HK-2 (cell line): ENCODE measurements around the gene ZSWIM6.

Experiments used
- DNase-seq: peaks from one replicate; pipeline ENCODE4 v3.0.0-alpha.2; 2018; ENCODE audit not compliant: unreplicated experiment

ZSWIM6 gene

GRCh38 chr5:61332851-61333320, 828 bp downstream of the ZSWIM6 start:
- peak; percentile 66 for DNase-seq

DNA sequence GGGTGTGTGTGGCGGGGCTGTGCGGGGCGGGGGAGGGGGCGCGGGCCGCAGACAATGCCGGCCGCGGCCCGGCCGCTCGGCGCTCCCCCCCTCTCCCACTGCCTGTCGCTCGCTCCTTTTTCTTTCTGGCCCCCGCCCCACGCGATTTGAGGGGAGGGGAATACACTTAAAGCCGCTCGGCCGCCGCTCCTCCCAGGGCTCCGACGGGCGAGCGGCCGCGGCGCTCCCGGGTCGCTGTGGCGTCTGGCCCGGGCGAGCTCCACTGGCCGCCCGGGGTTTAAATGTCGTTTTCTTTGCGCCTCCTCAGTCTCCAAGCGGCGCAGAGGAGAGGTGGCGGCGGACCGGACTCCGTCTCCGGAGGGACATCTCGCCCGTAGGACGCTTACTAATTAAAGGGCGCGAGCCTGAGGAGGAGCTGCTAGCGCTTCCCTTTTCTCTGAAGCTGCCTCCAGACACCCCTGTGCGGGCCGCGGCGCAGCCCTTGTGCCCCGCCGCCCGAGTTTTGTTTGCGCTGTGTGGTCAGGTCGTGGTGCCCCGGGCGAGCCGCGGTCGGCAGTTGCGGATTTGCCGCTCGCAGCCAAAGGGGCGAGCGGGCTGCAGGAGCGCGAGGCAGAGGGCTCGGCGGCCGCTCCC, 1.4 kb downstream of the ZSWIM6 start:
- DNase-seq = peak; percentile 27

GRCh38 chr5:61333954-61334867, 2.2 kb downstream of the ZSWIM6 start:
- no peak for DNase-seq

DNA sequence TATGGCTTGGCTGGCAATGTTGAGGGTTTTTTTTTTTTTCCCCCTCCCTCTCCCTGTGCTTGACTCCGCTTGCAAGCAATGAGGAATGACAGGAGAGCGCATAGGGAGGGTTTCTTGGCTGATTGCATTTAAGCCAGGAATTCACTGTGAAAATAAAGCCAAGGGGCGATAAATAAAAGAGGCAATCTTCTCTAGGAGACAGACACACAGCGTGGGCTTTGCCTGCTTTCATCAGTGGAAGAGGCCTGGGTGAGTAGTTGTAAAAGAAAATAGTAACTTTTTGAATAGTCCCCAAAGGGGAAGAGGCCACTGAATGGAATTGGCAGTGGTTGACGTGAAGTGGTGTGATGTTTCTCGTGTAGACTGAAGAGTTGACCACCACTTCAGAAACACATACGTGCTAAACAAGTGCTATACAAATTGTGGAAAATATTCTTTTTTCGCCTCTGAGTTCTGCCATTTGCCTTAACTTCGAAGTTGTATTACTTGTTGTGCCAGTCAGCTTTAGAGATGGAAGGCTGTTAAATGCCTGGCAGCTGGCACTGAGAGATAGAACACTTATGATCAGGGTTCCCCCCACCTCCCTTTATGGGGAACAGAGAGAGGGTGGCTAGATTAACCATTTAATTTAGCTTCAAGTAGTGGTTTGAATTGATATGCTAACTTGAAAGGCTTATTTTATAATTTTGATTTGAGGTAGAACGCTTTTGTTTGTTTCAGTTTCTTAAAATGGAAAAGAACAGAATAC, 3.0 kb downstream of the ZSWIM6 start:
- DNase-seq = no peak

GRCh38 chr5:61339764-61340163, 7.7 kb downstream of the ZSWIM6 start:
- DNase-seq = no peak

DNA sequence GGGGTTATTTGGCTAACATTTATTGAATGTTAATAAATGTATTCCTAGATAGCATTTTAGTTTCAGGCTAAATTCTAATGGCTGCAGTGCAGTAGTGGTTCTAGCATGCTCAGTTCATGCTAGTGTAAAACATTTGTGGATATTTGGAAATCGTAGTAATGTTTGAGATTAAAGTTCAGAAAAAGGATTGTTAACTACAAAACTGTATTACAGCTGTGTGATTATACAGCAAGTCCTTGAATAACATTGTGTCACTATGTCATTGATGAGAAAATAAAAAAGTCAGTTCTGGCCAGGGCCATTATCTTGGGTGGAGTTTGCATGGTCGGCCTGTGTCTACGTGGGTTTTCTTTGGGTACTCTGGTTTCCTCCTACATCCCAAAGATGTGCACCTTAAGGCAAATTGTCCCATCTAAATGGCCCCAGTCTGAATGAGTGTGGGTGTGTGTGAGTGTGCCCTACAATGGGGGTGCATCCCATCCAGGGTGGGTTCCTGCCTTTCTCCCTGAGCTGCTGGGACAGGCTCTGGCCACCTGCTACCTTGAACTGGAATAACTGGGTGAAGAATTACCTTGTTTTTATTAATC, 8.8 kb downstream of the ZSWIM6 start:
- DNase-seq = no peak

GRCh38 chr5:61342071-61342501, 10.0 kb downstream of the ZSWIM6 start:
- no peak for DNase-seq

GRCh38 chr5:61344187-61344944, 12.3 kb downstream of the ZSWIM6 start:
- no peak for DNase-seq

DNA sequence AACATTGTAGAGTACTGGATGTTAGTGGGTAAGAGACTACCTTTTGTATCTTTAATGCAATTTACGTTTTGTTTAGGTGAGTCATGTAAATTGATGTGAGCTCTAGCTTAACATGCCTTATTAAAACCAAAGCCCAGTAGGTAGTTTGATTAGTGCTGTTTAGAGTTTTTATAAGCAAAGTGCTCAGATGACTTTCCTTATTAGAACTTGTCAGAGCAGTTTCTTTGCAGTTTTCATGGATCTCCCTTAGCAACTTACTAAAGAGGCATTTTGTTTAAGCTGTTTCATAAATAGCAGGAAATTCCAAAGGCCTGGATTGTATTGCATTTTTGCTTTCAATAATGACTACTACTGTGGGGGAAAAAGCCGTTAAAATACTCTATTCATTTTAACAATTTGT, 14.5 kb downstream of the ZSWIM6 start:
- no peak for DNase-seq

GRCh38 chr5:61347080-61347479, 15.0 kb downstream of the ZSWIM6 start:
- DNase-seq = no peak

GRCh38 chr5:61348447-61348846, 16.4 kb downstream of the ZSWIM6 start:
- DNase-seq = no peak

DNA sequence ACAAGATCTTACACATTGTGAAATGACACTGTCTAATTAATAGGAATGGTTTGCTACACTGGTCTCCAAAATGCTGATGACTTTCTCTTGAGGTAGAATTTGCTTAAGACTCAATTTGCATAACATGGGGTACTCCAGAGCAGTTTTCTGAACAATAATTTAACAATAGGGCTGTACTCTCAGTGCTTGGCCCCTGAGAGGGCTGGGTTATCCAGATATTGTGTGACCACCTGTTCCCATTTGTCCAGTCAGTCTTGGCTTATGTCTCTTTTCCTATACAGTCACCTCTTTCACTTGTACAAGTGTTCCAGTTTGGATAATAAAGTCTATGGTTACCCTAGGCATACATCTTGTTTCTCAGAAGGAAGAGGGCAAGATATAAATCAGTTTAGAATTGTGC, 17.9 kb downstream of the ZSWIM6 start:
- DNase-seq = no peak

DNA sequence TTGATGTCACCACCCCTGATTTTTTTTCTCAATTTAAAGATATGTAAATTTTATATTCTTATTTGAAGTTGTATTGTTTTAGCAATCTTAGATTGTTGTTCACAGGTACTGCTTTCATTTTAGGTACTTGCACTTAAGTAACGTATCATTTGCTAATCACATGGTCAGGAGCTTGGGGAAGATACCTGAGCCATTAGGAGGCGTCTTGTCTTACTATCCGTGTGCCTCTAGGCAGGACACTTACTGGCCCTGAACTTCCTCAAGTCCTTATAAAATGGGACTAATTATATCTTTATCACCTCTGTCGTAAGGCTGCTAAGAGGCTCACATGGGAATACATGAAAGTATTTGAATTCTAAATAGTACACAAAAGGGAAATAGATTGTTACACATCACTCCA, 18.5 kb downstream of the ZSWIM6 start:
- DNase-seq = no peak

- no peak for DNase-seq
Observed at GRCh38 chr5:61351733-61352132, 19.7 kb downstream of the ZSWIM6 start.

DNA sequence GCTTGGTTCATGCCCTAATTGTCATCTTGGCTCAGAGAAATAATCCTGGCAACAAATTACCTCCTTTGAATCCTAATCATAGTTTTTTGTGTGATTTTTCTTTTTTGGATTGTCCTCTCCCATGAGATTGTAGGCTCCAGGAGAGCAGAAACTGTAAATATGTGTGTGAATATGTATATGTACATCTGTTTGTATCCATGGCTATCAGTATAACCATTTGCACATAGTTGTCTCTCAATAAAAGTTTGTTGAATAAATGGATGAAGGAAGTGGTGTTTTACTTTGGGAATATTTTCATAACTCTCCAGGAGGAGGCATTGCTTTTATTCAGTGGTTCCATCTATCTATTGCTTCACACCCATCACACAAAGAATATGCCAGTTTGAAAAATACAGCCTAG, 20.1 kb downstream of the ZSWIM6 start:
- DNase-seq = no peak

DNA sequence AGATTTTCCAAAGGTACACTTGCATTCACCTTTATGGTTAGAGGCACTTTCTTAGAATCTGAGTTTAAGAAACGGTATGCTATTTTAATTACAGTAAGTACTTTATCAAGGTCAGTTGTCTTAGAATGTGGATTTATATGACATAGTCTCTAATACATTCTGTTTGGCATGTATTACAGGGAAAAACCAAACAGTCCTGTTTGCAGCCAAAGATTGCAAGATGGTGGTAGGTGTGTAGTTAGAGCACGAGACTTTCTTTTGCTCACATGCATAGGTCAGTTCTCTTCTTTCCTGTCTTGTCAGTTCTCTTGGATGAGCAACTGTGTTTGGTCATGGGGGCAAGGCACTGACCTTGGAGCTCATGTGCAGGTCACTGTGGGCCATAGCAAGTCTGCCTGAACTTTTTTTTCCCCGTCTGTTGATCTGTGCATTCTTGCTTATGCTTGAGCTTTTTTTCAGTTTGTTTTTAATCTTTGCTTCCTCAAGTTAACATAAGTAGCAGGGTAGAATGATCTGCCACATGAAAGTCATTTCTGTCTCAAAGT, 20.6 kb downstream of the ZSWIM6 start:
- no peak for DNase-seq

DNA sequence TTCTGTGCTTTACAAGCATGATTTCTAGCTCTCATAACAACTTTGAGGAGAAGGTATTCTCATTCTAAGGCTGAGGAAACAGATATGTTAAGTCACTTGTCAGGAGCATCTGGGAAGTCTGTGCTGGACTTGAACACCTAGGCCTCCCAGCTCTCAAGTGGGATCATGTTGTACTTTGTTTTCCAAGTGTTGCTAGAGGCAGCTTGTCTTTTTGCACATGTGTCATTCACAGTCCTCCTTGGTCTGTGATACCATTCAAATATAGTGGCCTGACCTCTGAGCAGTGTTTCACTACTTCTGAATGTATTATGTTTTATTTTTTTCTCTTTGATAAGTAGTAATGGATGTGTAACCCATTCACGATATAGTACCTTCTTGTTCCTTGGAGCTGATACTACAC, 21.2 kb downstream of the ZSWIM6 start:
- DNase-seq = no peak

DNA sequence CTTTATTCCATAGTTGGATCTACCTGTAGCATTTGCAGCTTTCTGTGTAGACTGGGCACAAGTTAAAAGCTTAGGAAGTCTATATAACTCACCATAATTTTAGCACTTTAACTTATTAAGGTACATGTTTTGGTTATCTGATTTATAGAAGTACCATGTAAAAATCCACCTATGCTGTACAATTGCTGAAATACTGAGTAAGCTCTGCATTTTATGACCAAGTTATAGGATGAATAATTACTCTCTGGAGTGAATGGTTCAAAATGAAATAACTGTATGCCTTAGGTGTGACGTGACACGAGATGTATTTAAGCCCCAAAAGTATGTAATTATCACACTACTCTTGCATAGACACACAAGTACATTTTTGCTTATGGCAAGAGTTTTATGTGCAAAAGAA, 22.1 kb downstream of the ZSWIM6 start:
- DNase-seq = no peak

GRCh38 chr5:61357745-61358144, 25.7 kb downstream of the ZSWIM6 start:
- no peak for DNase-seq

DNA sequence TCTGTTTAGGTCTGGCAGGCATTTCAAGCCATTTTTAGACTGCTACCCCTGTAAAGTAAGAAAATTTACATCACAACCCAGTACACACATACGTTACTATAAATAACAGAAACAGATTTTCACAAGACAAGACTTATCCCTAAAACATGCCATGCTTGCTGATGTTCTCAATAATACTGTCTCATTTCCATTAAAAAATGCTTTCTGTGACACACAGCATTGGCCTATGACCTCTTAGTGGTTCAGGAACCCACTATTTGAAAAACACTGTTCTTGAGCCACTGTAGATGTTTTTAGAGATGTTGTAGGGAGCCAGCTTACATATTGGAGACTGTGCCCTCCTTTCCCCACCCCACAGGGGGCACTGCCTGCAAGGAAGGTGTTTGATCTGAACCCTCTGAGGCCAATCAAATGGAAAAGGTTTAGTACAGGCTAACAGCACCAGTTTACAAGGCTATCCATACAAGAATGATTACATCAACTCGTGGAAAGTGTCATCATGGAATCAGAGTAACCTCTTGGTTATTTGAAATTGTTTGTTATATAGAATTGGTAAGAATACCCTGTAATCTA, 30.8 kb downstream of the ZSWIM6 start:
- DNase-seq = no peak
